NB4 (cell line): ENCODE data around the gene LZIC.

Experiments used
- CTCF ChIP-seq: IDR thresholded peaks from one replicate; pipeline ENCODE4 v1.5.1; 2012; ENCODE audit warnings: low read depth, low read length
- POLR2A ChIP-seq: IDR thresholded peaks from 2 replicates; pipeline ENCODE4 v1.6.1; 2011; ENCODE audit warnings: mild to moderate bottlenecking; ENCODE audit not compliant: insufficient read length; ENCODE audit errors: extremely low read depth

GRCh38 chr1:9891207-9891606, 52.0 kb downstream of the LZIC start:
- TF ChIP-seq POLR2A (no peak), CTCF (no peak)
